Lung (tissue), 12 donors: ENCODE data around the gene CBX5. TPM values are rescaled to one million over a fixed set of nuclear protein-coding genes. Genes with fewer than 3 reads are reported as not detected.

Experiments used
- ATAC-seq: fragments of 200-7000 bp; cut with Tn5 transposase; one replicate; pipeline ENCODE4 v1.9.1; 2020; ENCODE audit warnings: moderate number of reproducible peaks; ENCODE audit not compliant: insufficient read depth, low FRiP score
- DNase-seq, 3 donors: peaks; one replicate each; pipeline ENCODE4 v3.0.0-alpha.2; 2013 to 2017
- H3K27ac ChIP-seq, 2 donors: one replicate each; pipeline ENCODE4 v1.5.1; 2013; ENCODE audit warnings: mild to moderate bottlenecking in 2 of 2, moderate library complexity in 2 of 2, control low read depth in 1 of 2, inconsistent platforms in 1 of 2, low read depth in 1 of 2, low read length in 1 of 2
- H3K27me3 ChIP-seq, 3 donors: one replicate each; pipeline ENCODE4 v1.5.1; 2013; ENCODE audit warnings: low read length in 2 of 3; ENCODE audit not compliant: control insufficient read depth in 3 of 3, insufficient read depth in 3 of 3
- H3K36me3 ChIP-seq, 4 donors: one replicate each; pipeline ENCODE4 v1.5.1; 2013; ENCODE audit warnings: low read length in 4 of 4, mild to moderate bottlenecking in 1 of 4, moderate library complexity in 1 of 4; ENCODE audit not compliant: control insufficient read depth in 4 of 4, insufficient read depth in 4 of 4
- H3K4me1 ChIP-seq, 5 donors: one replicate each; pipeline ENCODE4 v1.5.1; 2013; ENCODE audit warnings: low read length in 5 of 5, mild to moderate bottlenecking in 2 of 5, moderate library complexity in 1 of 5; ENCODE audit not compliant: control insufficient read depth in 5 of 5, insufficient read depth in 5 of 5
- H3K4me3 ChIP-seq: one replicate; pipeline ENCODE4 v1.5.1; 2013; ENCODE audit warnings: mild to moderate bottlenecking, control low read depth, moderate library complexity
- H3K9ac ChIP-seq, 2 donors: one replicate each; pipeline ENCODE4 v1.5.1; 2013; ENCODE audit warnings: low read length in 2 of 2, control low read depth in 1 of 2; ENCODE audit not compliant: insufficient read depth in 1 of 2
- H3K9me3 ChIP-seq, 4 donors: one replicate each; pipeline ENCODE4 v1.5.1; 2013; ENCODE audit warnings: low read length in 3 of 4, mild to moderate bottlenecking in 1 of 4, moderate library complexity in 1 of 4; ENCODE audit not compliant: control insufficient read depth in 4 of 4, insufficient read depth in 3 of 4
- WGBS, 2 donors: extraction: QIAGEN DNeasy Blood & Tissue Kit; methylation state at CpG; one replicate each; pipeline ENCODE4 v1.1.7; 2013; 5-methylcytosine and 5-hydroxymethylcytosine counted together
- polyA plus RNA-seq, 2 donors: library from polyadenylated mRNA; stranded (reverse); fragments of 200-250 nt; gene quantifications; one replicate each; pipeline ENCODE4 v1.2.1, GENCODE V29; 2013
- total RNA-seq, 2 donors: library from RNA; depleted of rRNA in 1 of 2; stranded (reverse); fragments of >200 nt in 1 of 2; gene quantifications; one replicate each; pipeline ENCODE4 v1.2.1, GENCODE V29; 2014 to 2021
- TF ChIP-seq, protein P1 (sequence below): IDR thresholded peaks from 2 replicates; pipeline ENCODE4 v1.5.1; 2012; ENCODE audit warnings: mild to moderate bottlenecking; ENCODE audit errors: control extremely low read depth, extremely low read depth
- donor health status: control.
- donor health status: control.
- donor health status: Bipolar disorder and iron deficiency.
- donor health status: healthy.
- donor health status: DM: yes; HTN: yes; CAD: no.

Gene CBX5
- total and polyA plus RNA-seq, 4 donors: 8.3 to 78.3 (median 30.3) TPM

DNA sequence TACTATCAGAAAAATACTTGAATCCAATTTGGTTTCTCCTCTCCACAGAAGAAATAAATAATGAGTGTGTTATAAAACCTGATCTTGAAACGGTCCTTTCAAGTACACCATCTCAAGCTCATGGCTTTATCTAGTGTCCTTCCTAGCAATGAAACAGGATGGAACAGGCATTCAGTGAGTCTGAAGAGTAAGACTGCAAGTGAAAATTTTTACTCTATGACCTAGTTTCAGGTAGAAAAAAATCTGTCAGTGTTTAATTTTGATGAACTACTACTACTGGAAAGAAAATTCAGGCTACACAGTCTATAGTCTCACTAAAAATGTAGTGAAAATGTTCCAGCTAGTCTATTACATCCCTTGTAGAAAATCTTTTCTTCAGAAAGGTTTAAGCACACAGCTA is 7.7 kb downstream of the CBX5 start:
- Histone ChIP-seq H3K9ac (no peak overlapping the region), H3K4me3 (no peak overlapping the region), H3K27me3 (no peaks in the 10 kb centered on the region), H3K4me1 (peaks cover 0 to 4% (median 1%) of the 10 kb centered on the region in 5 donors), H3K9me3 (no peaks in the 10 kb centered on the region), H3K36me3 (peaks cover 1 to 17% (median 4%) of the 10 kb centered on the region in 4 donors), H3K27ac (no peak overlapping the region)
- WGBS, 2 donors: 50 to 64% methylated on average over 1 of the region's 1 CpG
- TF ChIP-seq, protein P1, sequence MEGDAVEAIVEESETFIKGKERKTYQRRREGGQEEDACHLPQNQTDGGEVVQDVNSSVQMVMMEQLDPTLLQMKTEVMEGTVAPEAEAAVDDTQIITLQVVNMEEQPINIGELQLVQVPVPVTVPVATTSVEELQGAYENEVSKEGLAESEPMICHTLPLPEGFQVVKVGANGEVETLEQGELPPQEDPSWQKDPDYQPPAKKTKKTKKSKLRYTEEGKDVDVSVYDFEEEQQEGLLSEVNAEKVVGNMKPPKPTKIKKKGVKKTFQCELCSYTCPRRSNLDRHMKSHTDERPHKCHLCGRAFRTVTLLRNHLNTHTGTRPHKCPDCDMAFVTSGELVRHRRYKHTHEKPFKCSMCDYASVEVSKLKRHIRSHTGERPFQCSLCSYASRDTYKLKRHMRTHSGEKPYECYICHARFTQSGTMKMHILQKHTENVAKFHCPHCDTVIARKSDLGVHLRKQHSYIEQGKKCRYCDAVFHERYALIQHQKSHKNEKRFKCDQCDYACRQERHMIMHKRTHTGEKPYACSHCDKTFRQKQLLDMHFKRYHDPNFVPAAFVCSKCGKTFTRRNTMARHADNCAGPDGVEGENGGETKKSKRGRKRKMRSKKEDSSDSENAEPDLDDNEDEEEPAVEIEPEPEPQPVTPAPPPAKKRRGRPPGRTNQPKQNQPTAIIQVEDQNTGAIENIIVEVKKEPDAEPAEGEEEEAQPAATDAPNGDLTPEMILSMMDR: no peak
- no peak for ATAC-seq
- DNase-seq: no peak

DNA sequence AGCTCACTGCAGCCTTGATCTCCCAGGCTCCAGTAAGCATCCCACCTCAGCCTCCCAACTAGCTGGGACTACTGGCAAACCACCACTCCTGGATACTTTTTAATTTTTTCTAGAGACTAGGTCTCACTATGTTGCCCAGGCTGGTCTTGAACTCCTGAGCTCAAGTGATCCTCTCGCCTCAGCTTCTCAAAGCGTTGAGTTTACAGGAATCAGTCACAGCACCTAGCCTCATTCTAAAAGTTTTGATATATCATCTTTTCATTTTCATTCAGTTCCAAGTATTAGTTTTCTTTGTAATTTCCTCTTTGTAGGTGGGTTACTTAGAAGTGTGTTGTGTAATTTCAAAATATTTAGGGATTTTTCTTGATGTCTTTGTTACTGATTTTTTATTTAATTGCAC is 9.6 kb downstream of the CBX5 start:
- Histone ChIP-seq H3K27ac (no peak overlapping the region), H3K4me1 (peaks cover 0 to 4% (median 0%) of the 10 kb centered on the region in 5 donors), H3K36me3 (peaks cover 1 to 17% (median 4%) of the 10 kb centered on the region in 4 donors), H3K9ac (no peak overlapping the region), H3K27me3 (no peaks in the 10 kb centered on the region), H3K9me3 (no peaks in the 10 kb centered on the region), H3K4me3 (no peak overlapping the region)
- TF ChIP-seq, protein P1: no peak
- 88 to 98% methylated on average over 2 of the region's 2 CpGs for WGBS, 2 donors
- ATAC-seq (no peak), DNase-seq (no peak)

DNA sequence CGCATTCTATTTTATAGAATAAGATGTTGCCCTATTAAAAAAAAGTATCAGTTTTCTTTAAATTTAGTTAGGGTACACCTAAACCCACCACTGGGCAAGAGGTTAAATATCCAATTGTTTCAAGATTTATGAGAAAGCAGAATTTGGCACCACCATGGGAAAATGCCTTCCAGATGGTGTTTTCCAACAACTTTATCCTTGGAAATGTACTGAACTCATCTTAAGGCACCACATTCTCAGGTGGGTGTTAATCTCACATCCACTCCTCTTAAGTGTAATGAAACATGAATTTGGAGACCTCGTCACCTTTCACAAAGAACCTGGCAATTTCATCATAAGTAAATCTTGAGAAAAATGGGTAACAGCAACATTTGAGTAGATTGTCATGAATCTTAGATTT is 13.1 kb downstream of the CBX5 start:
- ATAC-seq (no peak), DNase-seq (no peak)
- H3K27me3 ChIP-seq: no peaks in the 10 kb centered on the region
- H3K4me1 ChIP-seq: peaks cover 0 to 16% (median 9%) of the 10 kb centered on the region in 5 donors
- H3K27ac ChIP-seq: no peak overlapping the region
- H3K9ac ChIP-seq: no peak overlapping the region
- H3K36me3 ChIP-seq: peaks cover 0 to 3% (median 0%) of the 10 kb centered on the region in 4 donors
- TF ChIP-seq, protein P1: no peak
- no peaks in the 10 kb centered on the region for H3K9me3 ChIP-seq
- 96 to 99% methylated on average over 2 of the region's 2 CpGs for WGBS, 2 donors
- no peak overlapping the region for H3K4me3 ChIP-seq

DNA sequence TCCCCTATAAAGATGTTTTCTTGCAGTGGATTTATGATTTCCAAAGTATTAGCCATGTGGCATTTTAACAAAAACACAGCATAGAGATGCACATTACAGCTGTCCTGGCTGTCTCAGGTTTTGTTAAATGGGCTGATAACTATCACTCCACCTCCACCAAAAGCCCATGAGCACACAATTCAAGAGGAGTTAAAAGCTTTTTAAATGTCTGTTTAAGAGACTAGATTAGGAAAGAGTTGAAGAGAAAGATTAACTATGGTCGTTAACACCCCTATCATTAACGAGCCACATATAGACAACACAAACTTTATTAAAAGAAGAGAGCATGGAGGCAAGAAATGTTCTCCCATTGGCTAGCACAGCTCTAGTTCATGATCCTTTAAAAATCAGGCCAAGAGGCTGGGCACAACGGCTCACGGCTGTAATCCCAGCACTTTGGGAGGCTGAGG is 14.5 kb downstream of the CBX5 start:
- 93 to 94% methylated on average over 4 of the region's 4 CpGs for WGBS, 2 donors

More for the DNA sequence above, 14.5 kb downstream of the CBX5 start:
- Histone ChIP-seq H3K36me3 (peaks cover 0 to 3% (median 0%) of the 10 kb centered on the region in 4 donors), H3K9ac (no peak overlapping the region), H3K4me3 (no peak overlapping the region), H3K4me1 (peaks cover 0 to 25% (median 12%) of the 10 kb centered on the region in 5 donors), H3K27ac (no peak overlapping the region), H3K9me3 (no peaks in the 10 kb centered on the region), H3K27me3 (no peaks in the 10 kb centered on the region)
- no peak for ATAC-seq
- no peak for DNase-seq
- TF ChIP-seq, protein P1: no peak
